ENCODE results near the gene ZC3H7A.

Gene ZC3H7A

GRCh38 chr16:11794447-11794846, 2.6 kb downstream of the ZC3H7A start:
- Histone ChIP-seq H3K36me3 (replicated peaks; ENCODE audit: insufficient read depth, low read length) (no peaks in the 10 kb centered on the region; the same call in 1 of the 2 replicates), H3K79me2 (ENCODE audit: low read length) (peaks cover 93% of the 10 kb centered on the region), H4K20me1 (ENCODE audit: insufficient read depth, low read length) (peaks cover 16% of the 10 kb centered on the region), H3K27ac (ENCODE audit: low read length) (no peak overlapping the region; the same call in 1 of the 2 replicates), H3K4me3 (ENCODE audit: low read length) (no peak overlapping the region), H3K4me1 (ENCODE audit: low read length) (peaks cover 18% of the 10 kb centered on the region; the same call in 1 of the 2 replicates), H2AFZ (ENCODE audit: low read length) (no peak overlapping the region), H3K9me2 (replicated peaks; ENCODE audit: insufficient read depth, low read length) (no peaks in the 10 kb centered on the region), H3K27me3 (replicated peaks; ENCODE audit: insufficient read depth, low read length) (no peaks in the 10 kb centered on the region), H3K9me3 (replicated peaks; ENCODE audit: insufficient read depth, low read length) (no peaks in the 10 kb centered on the region), H3F3A (ENCODE audit: insufficient read depth, low read length) (peaks cover 27% of the 10 kb centered on the region), H3K4me2 (ENCODE audit: low read depth, low read length) (no peak overlapping the region), H3K9ac (ENCODE audit: low read length) (no peak overlapping the region)
- no peak for DNase-seq
- TF ChIP-seq EZH2phosphoT487 (IDR thresholded peaks at IDR 0.05; ENCODE audit: low read length) (no peak), EZH2 (optimal IDR thresholded peaks at IDR 0.05; ENCODE audit: low read depth, low read length) (no peak)
- TF ChIP-seq, protein P1, sequence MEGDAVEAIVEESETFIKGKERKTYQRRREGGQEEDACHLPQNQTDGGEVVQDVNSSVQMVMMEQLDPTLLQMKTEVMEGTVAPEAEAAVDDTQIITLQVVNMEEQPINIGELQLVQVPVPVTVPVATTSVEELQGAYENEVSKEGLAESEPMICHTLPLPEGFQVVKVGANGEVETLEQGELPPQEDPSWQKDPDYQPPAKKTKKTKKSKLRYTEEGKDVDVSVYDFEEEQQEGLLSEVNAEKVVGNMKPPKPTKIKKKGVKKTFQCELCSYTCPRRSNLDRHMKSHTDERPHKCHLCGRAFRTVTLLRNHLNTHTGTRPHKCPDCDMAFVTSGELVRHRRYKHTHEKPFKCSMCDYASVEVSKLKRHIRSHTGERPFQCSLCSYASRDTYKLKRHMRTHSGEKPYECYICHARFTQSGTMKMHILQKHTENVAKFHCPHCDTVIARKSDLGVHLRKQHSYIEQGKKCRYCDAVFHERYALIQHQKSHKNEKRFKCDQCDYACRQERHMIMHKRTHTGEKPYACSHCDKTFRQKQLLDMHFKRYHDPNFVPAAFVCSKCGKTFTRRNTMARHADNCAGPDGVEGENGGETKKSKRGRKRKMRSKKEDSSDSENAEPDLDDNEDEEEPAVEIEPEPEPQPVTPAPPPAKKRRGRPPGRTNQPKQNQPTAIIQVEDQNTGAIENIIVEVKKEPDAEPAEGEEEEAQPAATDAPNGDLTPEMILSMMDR (IDR thresholded peaks at IDR 0.05; ENCODE audit: low read length), result no peak

DNA sequence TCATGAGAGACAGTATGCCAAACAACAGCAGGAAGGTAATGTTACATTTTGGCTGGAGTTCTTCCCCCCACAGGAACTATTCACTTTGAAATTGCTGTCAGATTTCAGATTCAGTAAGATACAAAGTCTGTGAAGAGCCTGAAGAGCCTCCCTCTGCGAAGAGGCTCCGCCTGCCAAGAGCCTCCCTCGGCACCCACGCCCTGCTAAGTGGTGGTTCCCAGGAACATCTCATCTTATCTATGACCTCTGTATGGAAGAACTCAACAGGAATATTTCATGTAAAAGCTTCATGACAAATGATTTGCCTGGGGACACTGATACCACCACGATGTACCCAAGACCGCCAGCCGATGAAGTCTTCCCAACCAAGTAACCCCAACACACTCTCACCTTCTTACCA, 3.2 kb downstream of the ZC3H7A start:
- Histone ChIP-seq H3F3A (ENCODE audit: insufficient read depth, low read length) (peaks cover 27% of the 10 kb centered on the region), H3K4me2 (ENCODE audit: low read depth, low read length) (peak overlapping the region; percentile 6; the same call in 1 of the 2 replicates), H2AFZ (ENCODE audit: low read length) (no peak overlapping the region), H4K20me1 (ENCODE audit: insufficient read depth, low read length) (peaks cover 16% of the 10 kb centered on the region), H3K4me3 (ENCODE audit: low read length) (no peak overlapping the region), H3K9me3 (replicated peaks; ENCODE audit: insufficient read depth, low read length) (no peaks in the 10 kb centered on the region), H3K27me3 (replicated peaks; ENCODE audit: insufficient read depth, low read length) (no peaks in the 10 kb centered on the region), H3K79me2 (ENCODE audit: low read length) (peaks cover 93% of the 10 kb centered on the region), H3K9ac (ENCODE audit: low read length) (no peak overlapping the region), H3K36me3 (replicated peaks; ENCODE audit: insufficient read depth, low read length) (no peaks in the 10 kb centered on the region; the same call in 1 of the 2 replicates), H3K4me1 (ENCODE audit: low read length) (peaks cover 18% of the 10 kb centered on the region; the same call in 1 of the 2 replicates), H3K27ac (ENCODE audit: low read length) (peak overlapping the region; percentile 45; the same call in 1 of the 2 replicates), H3K9me2 (replicated peaks; ENCODE audit: insufficient read depth, low read length) (no peaks in the 10 kb centered on the region)
- no peak for DNase-seq
- TF ChIP-seq EZH2 (optimal IDR thresholded peaks at IDR 0.05; ENCODE audit: low read depth, low read length) (no peak), EZH2phosphoT487 (IDR thresholded peaks at IDR 0.05; ENCODE audit: low read length) (no peak)
- TF ChIP-seq, protein P1 (IDR thresholded peaks at IDR 0.05; ENCODE audit: low read length), result no peak

GRCh38 chr16:11792410-11793241, 4.4 kb downstream of the ZC3H7A start:
- peak overlapping the region; percentile 45; the same call in 1 of the 2 replicates for H3K27ac ChIP-seq (ENCODE audit: low read length)
- H4K20me1 ChIP-seq (ENCODE audit: insufficient read depth, low read length), result peaks cover 20% of the 10 kb centered on the region
- 0 out of 2 replicates have a peak overlapping the region, but pooled peaks have one; percentile 8 for H3K9ac ChIP-seq (ENCODE audit: low read length)
- H3K36me3 ChIP-seq (replicated peaks; ENCODE audit: insufficient read depth, low read length), result no peaks in the 10 kb centered on the region; the same call in 1 of the 2 replicates
- H3K79me2 ChIP-seq (ENCODE audit: low read length), result peaks cover 93% of the 10 kb centered on the region
- H3F3A ChIP-seq (ENCODE audit: insufficient read depth, low read length), result peaks cover 19% of the 10 kb centered on the region
- peak overlapping the region; percentile 29 for H3K4me2 ChIP-seq (ENCODE audit: low read depth, low read length)
- H3K9me2 ChIP-seq (replicated peaks; ENCODE audit: insufficient read depth, low read length), result no peaks in the 10 kb centered on the region
- H3K9me3 ChIP-seq (replicated peaks; ENCODE audit: insufficient read depth, low read length), result no peaks in the 10 kb centered on the region
- H3K27me3 ChIP-seq (replicated peaks; ENCODE audit: insufficient read depth, low read length), result no peaks in the 10 kb centered on the region
- DNase-seq, result peak; percentile 48
- 0 out of 2 replicates have a peak, but pooled peaks cover 11% of the 10 kb centered on the region for H3K4me1 ChIP-seq (ENCODE audit: low read length)
- TF ChIP-seq EZH2phosphoT487 (IDR thresholded peaks at IDR 0.05; ENCODE audit: low read length), result no peak
- no peak for TF ChIP-seq EZH2 (optimal IDR thresholded peaks at IDR 0.05; ENCODE audit: low read depth, low read length)
- TF ChIP-seq, protein P1 (IDR thresholded peaks at IDR 0.05; ENCODE audit: low read length), result no peak
- H2AFZ ChIP-seq (ENCODE audit: low read length), result no peak overlapping the region
- H3K4me3 ChIP-seq (ENCODE audit: low read length), result 0 out of 2 replicates have a peak overlapping the region, but pooled peaks have one; percentile 8
